ENCODE measurements around the gene NRTN. TPM values are rescaled to one million over a fixed set of nuclear protein-coding genes. Genes with fewer than 3 reads are reported as not detected.

Gene NRTN
- total RNA-seq, 4 donors from 2014 or later = 3.6 to 27.2 (median 14.6) TPM

GRCh38 chr19:5863030-5863665 lies 58.3 kb downstream of the NRTN start:
- no peak overlapping the region for H3K4me3 ChIP-seq
- H3K27me3 ChIP-seq = peaks cover 11% of the 10 kb centered on the region
- H3K36me3 ChIP-seq = no peaks in the 10 kb centered on the region
- H3K27ac ChIP-seq = no peak overlapping the region
- H3K4me1 ChIP-seq = no peaks in the 10 kb centered on the region
- TF ChIP-seq POLR2AphosphoS5 (IDR thresholded peaks at IDR 0.05) (no peak), CTCF (IDR thresholded peaks at IDR 0.05) (no peak), EP300 (IDR thresholded peaks at IDR 0.05) (no peak), POLR2A (IDR thresholded peaks at IDR 0.05) (no peak)
- H3K9me3 ChIP-seq = no peaks in the 10 kb centered on the region
- WGBS, 2 donors (ENCODE audit: low coverage in 1 of 2) = no CpG with 5 or more reads among the region's 11 CpGs
- no peak for ATAC-seq

GRCh38 chr19:5864013-5864720 lies 59.3 kb downstream of the NRTN start:
- H3K27me3 ChIP-seq = peaks cover 11% of the 10 kb centered on the region
- no peaks in the 10 kb centered on the region for H3K36me3 ChIP-seq
- H3K4me3 ChIP-seq = no peak overlapping the region
- no peak overlapping the region for H3K27ac ChIP-seq
- WGBS, 2 donors (ENCODE audit: low coverage in 1 of 2) = 69 to 80% methylated on average over 1 to 3 of the region's 9 CpGs
- H3K9me3 ChIP-seq = no peaks in the 10 kb centered on the region
- no peak for ATAC-seq
- no peak for TF ChIP-seq POLR2AphosphoS5 (IDR thresholded peaks at IDR 0.05)
- no peaks in the 10 kb centered on the region for H3K4me1 ChIP-seq

GRCh38 chr19:5864725-5865486 lies 60.0 kb downstream of the NRTN start:
- TF ChIP-seq CTCF (IDR thresholded peaks at IDR 0.05) = no peak
- no peak for TF ChIP-seq POLR2A (IDR thresholded peaks at IDR 0.05)
- TF ChIP-seq EP300 (IDR thresholded peaks at IDR 0.05) = no peak
- TF ChIP-seq POLR2AphosphoS5 (IDR thresholded peaks at IDR 0.05) = no peak
- no peak for ATAC-seq
- Histone ChIP-seq H3K4me3 (no peak overlapping the region), H3K27me3 (peaks cover 11% of the 10 kb centered on the region), H3K4me1 (no peaks in the 10 kb centered on the region), H3K9me3 (no peaks in the 10 kb centered on the region), H3K36me3 (no peaks in the 10 kb centered on the region), H3K27ac (no peak overlapping the region)
- 72 to 92% methylated on average over 4 to 6 of the region's 14 CpGs for WGBS, 2 donors (ENCODE audit: low coverage in 1 of 2)

GRCh38 chr19:5865772-5866171 lies 60.9 kb downstream of the NRTN start:
- no peak overlapping the region for H3K4me3 ChIP-seq
- H3K27me3 ChIP-seq = peaks cover 11% of the 10 kb centered on the region
- no peak overlapping the region for H3K27ac ChIP-seq
- H3K36me3 ChIP-seq = no peaks in the 10 kb centered on the region
- no peaks in the 10 kb centered on the region for H3K9me3 ChIP-seq
- TF ChIP-seq EP300 (IDR thresholded peaks at IDR 0.05) = no peak
- TF ChIP-seq CTCF (IDR thresholded peaks at IDR 0.05) = no peak
- TF ChIP-seq POLR2A (IDR thresholded peaks at IDR 0.05) = no peak
- TF ChIP-seq POLR2AphosphoS5 (IDR thresholded peaks at IDR 0.05) = no peak
- no peak for ATAC-seq
- 86% methylated on average over 6 of the region's 11 CpGs; no CpG with 5 or more reads in 1 of the 2 donors for WGBS, 2 donors (ENCODE audit: low coverage in 1 of 2)
- H3K4me1 ChIP-seq = no peaks in the 10 kb centered on the region
